Activated CD4-positive, alpha-beta memory T cell treated with anti-CD3 and anti-CD28 coated beads, Interleukin-2, amount 10 ng/mL, durations not matched to agents 7 days and 5 days (primary cell): Measurements from ENCODE around the gene FRMD3. TPM values are rescaled to one million over a fixed set of nuclear protein-coding genes. Genes with fewer than 3 reads are reported as not detected.

Experiments
- CTCF ChIA-PET: fragments of 350-600 bp; sonication (Branson Sonifier 250); formaldehyde crosslinking; loops from one replicate; lab custom pipeline; 2021; ENCODE audit warnings: antibody characterized with exemption, inconsistent platforms; lab: Charles Lee
- POLR2A ChIA-PET: fragments of 350-600 bp; sonication (Branson Sonifier 250); formaldehyde crosslinking; loops from one replicate; lab custom pipeline; 2021; ENCODE audit warnings: antibody characterized with exemption; lab: Charles Lee
- DNase-seq: peaks from one replicate; pipeline ENCODE4 v3.0.0-alpha.2; 2020
- H3K27ac Mint-ChIP-seq: one replicate; pipeline ENCODE4 v1.8.0; 2021; ENCODE audit warnings: mild to moderate bottlenecking, mixed read lengths
- H3K27me3 Mint-ChIP-seq: one replicate; pipeline ENCODE4 v1.8.0; 2021; ENCODE audit warnings: mixed read lengths
- H3K36me3 Mint-ChIP-seq: one replicate; pipeline ENCODE4 v1.8.0; 2021; ENCODE audit warnings: low read depth, mixed read lengths
- H3K4me1 Mint-ChIP-seq: one replicate; pipeline ENCODE4 v1.8.0; 2021; ENCODE audit warnings: mixed read lengths
- H3K4me3 Mint-ChIP-seq: one replicate; pipeline ENCODE4 v1.8.0; 2021; ENCODE audit warnings: mild to moderate bottlenecking, mixed read lengths
- H3K9me3 Mint-ChIP-seq: one replicate; pipeline ENCODE4 v1.8.0; 2021; ENCODE audit warnings: mixed read lengths
- total RNA-seq, 2 experiments: library from RNA; stranded (reverse); gene quantifications; one replicate each; pipeline ENCODE4 v1.2.3, GENCODE V29; 2021

FRMD3 gene
- total RNA-seq, 2 experiments from 2014 or later: 0.23 to 0.30 TPM

GRCh38 chr9:83257937-83258891 lies 280.0 kb downstream of the FRMD3 start:
- H3K4me3 Mint-ChIP-seq: no peak overlapping the region
- H3K9me3 Mint-ChIP-seq: peaks cover 2% of the 10 kb centered on the region
- H3K27me3 Mint-ChIP-seq: no peaks in the 10 kb centered on the region
- CTCF ChIA-PET: no interaction called here
- no peaks in the 10 kb centered on the region for H3K36me3 Mint-ChIP-seq
- no peaks in the 10 kb centered on the region for H3K4me1 Mint-ChIP-seq
- H3K27ac Mint-ChIP-seq: no peak overlapping the region
- DNase-seq: no peak
- POLR2A ChIA-PET: no interaction called here

DNA sequence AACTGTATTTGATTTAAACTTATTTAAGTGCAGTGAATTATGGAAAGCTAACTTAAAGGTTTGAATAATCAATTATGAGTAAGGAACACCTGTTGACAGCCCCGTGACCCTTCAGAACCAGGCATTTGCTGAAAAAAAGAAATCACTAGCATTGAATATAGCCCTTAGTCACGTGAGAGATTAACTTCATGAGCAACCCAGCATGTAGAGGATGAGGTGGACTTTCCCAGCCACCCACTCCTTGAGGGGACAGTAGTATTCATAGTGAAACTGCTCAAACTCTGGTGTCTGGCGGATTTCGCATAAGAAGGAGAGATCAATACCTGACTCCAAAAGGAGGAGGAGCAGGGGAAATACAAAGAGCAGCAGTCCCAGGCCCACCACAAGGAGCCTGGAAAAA lies 290.5 kb downstream of the FRMD3 start:
- Mint-ChIP-seq H3K27me3 (no peaks in the 10 kb centered on the region), H3K9me3 (peaks cover 8% of the 10 kb centered on the region), H3K4me1 (no peaks in the 10 kb centered on the region), H3K36me3 (no peaks in the 10 kb centered on the region), H3K27ac (no peak overlapping the region), H3K4me3 (no peak overlapping the region)
- POLR2A ChIA-PET: no interaction called here
- DNase-seq: no peak
- CTCF ChIA-PET: no interaction called here

DNA sequence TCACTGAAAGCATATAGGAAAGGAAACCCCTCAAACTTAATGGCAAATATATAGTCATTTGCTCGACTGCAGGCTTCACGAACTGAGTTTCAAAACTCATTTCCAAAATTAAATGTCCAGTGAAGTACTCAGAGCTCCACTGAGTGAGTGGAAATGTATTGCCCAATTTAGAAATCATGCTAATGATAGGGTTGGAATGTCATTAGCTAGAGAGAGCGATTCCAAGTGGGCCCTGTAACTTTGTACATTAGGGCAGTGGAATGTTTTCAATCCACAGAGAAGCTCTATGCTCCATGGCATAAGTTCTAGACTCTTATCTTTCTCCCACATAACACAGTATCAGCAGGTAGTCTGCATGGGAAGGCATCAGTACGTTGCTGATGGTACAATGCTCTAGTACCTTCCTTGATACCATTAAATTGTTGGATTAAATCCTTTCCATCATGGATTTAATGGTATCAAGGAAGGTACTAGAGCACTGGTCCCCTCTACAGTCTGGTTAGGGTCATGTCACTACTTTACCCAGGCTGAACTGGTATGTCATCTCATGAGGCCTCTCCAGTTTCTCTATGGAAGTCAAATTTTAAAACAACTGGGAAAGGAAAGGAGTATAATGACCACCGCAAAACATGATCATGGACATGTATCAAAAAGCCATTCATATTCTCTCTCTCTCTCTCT lies 292.1 kb downstream of the FRMD3 start:
- ChIA-PET POLR2A (no interaction called here), CTCF (no interaction called here)
- Mint-ChIP-seq H3K9me3 (peaks cover 2% of the 10 kb centered on the region), H3K27me3 (no peaks in the 10 kb centered on the region), H3K36me3 (no peaks in the 10 kb centered on the region), H3K4me1 (no peaks in the 10 kb centered on the region), H3K4me3 (no peak overlapping the region), H3K27ac (no peak overlapping the region)
- DNase-seq: no peak

DNA sequence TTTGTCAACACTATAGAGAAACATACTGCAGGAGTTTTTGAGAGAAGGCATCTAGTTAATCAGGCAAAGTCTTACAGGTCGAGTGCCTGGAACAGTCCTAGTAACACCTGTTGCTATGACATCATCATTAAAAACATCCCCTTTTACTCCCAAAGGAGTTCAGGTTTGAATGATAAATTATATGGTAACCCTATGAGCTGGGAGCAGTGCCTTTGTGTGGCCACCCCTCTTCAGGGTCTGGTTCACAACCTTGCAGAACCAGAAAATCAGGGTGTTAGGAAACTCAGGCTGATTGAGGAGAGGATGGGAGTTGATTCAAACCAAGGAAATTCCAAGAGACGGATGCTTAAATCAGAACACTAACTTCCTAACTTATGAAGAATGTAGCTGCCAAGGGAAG lies 296.1 kb downstream of the FRMD3 start:
- Mint-ChIP-seq H3K27ac (no peak overlapping the region), H3K27me3 (no peaks in the 10 kb centered on the region), H3K36me3 (no peaks in the 10 kb centered on the region), H3K4me1 (no peaks in the 10 kb centered on the region), H3K9me3 (peaks cover 2% of the 10 kb centered on the region), H3K4me3 (no peak overlapping the region)
- POLR2A ChIA-PET: no interaction called here
- DNase-seq: no peak
- CTCF ChIA-PET: no interaction called here

DNA sequence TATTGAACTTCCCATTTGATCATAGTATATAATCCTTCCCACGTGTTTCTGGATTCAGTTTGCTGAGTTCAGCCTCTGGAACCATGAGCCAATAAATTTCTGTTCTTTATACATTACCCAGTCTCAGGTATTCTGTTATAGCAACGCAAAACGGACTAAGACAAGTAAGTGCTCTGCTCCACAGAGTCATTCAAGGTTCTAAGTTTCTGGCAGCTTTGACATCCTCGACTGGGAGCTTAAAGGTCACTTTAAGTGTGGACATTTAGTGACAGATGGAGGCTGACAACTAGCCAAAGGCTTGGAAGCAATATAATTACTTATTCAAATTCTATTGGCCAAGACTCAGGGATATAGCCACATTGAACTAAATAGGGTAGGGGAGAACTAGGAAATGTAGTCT lies 297.5 kb downstream of the FRMD3 start:
- Mint-ChIP-seq H3K27me3 (no peaks in the 10 kb centered on the region), H3K36me3 (no peaks in the 10 kb centered on the region), H3K9me3 (peaks cover 2% of the 10 kb centered on the region), H3K4me3 (no peak overlapping the region), H3K4me1 (no peaks in the 10 kb centered on the region), H3K27ac (no peak overlapping the region)
- POLR2A ChIA-PET: no interaction called here
- DNase-seq: no peak
- CTCF ChIA-PET: no interaction called here

- H3K9me3 Mint-ChIP-seq: peaks cover 2% of the 10 kb centered on the region
- H3K27ac Mint-ChIP-seq: no peak overlapping the region
- no peak for DNase-seq
- no peak overlapping the region for H3K4me3 Mint-ChIP-seq
- H3K4me1 Mint-ChIP-seq: no peaks in the 10 kb centered on the region
- POLR2A ChIA-PET: no interaction called here
- no peaks in the 10 kb centered on the region for H3K36me3 Mint-ChIP-seq
- CTCF ChIA-PET: no interaction called here
- no peaks in the 10 kb centered on the region for H3K27me3 Mint-ChIP-seq
These were observed 298.5 kb downstream of the FRMD3 start for GRCh38 chr9:83239747-83240146.

DNA sequence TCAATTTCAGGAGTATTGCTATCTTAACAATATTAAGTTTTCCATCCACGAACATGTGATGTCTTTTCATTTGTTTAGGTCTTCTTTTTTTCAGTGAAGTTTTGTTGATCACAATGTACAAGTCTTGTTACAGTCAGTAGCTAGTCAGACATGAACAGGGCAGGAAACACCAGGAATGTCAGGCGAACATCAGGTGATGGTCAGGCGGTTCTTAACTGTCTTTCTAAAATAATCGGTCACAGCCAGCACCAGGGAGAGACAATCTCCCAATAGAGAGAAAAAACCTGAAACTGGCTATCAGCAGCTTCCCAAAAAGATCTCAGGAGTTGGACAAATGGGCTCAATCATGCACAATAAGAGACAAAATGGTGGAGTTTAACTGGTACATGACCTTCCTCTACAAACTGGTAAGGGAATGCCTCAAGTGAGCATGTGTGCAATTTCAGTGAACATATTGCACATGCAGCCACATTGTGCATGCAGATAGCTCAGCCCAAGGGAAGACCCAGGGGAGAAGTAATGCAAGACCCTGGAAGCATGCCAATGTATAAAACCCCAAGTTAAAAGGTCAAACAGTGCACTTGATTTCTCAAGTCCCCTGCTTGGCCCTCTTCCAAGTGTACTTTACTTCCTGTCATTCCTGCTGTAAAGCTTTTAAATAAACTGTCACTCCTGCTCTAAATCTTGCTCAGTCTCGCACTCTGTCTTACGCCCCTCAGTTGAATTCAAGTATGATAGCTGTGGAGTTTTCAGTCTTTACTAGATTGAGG lies 299.1 kb downstream of the FRMD3 start:
- CTCF ChIA-PET: no interaction called here
- POLR2A ChIA-PET: no interaction called here
- DNase-seq: no peak
- no peaks in the 10 kb centered on the region for H3K36me3 Mint-ChIP-seq
- H3K27me3 Mint-ChIP-seq: no peaks in the 10 kb centered on the region
- H3K27ac Mint-ChIP-seq: no peak overlapping the region
- no peaks in the 10 kb centered on the region for H3K4me1 Mint-ChIP-seq
- H3K9me3 Mint-ChIP-seq: peaks cover 2% of the 10 kb centered on the region
- H3K4me3 Mint-ChIP-seq: no peak overlapping the region

DNA sequence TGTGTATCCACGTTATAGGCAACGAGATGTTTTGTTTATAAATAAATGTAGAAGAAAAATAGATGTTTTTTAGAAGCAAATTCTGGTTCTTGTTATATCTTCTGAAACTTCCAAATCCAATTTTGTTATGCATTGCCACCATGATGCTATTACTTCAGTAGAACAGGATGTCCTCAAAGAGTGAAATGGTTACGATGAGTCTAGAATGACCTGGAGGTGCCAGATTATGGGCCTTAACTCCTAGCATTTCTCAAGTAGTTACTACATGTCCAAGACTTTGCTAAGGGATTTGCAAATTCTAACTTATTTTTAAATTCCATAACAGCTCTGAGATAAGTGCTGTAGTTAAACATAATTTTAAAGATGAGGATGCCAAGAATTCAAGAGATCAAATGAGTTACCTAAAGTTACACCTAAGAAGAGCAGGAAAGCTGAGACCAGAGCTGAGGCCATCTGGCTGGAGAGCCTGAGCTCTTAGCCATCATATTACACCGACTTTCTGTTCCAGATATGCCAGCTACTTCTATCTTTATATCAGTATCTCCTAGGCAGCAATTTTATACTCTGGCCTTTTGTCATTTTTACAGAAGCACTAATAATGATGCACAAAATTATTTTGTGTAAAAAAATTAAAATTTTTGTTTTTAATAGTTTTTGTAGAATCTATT lies 302.0 kb downstream of the FRMD3 start:
- no peaks in the 10 kb centered on the region for H3K27me3 Mint-ChIP-seq
- DNase-seq: no peak
- H3K27ac Mint-ChIP-seq: no peak overlapping the region
- ChIA-PET CTCF (no interaction called here), POLR2A (no interaction called here)
- H3K4me3 Mint-ChIP-seq: no peak overlapping the region
- no peaks in the 10 kb centered on the region for H3K36me3 Mint-ChIP-seq
- H3K4me1 Mint-ChIP-seq: no peaks in the 10 kb centered on the region
- no peaks in the 10 kb centered on the region for H3K9me3 Mint-ChIP-seq

DNA sequence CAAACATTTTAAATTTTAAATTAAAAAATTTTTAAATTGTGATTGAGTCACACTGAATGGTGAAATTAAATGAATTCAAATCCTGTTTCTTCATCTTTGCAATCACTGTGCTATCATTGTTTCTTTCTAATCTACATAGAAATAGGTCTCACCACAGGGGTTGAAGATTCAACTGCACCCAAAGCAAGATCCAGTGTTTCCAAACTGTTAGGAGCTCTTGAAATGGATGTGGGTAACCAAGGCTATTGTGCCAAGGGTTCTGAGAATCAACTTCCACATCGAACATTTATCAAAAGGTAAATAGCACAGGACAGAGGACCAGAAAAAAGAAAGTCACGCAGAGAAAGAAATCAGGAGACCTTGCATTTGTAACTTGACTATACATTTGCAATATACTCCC lies 302.7 kb downstream of the FRMD3 start:
- CTCF ChIA-PET: no interaction called here
- no peaks in the 10 kb centered on the region for H3K4me1 Mint-ChIP-seq
- no peaks in the 10 kb centered on the region for H3K36me3 Mint-ChIP-seq
- H3K27me3 Mint-ChIP-seq: no peaks in the 10 kb centered on the region
- no peaks in the 10 kb centered on the region for H3K9me3 Mint-ChIP-seq
- H3K4me3 Mint-ChIP-seq: no peak overlapping the region
- DNase-seq: no peak
- POLR2A ChIA-PET: no interaction called here
- H3K27ac Mint-ChIP-seq: no peak overlapping the region

- Mint-ChIP-seq H3K27ac (no peak overlapping the region), H3K9me3 (no peaks in the 10 kb centered on the region), H3K4me1 (no peaks in the 10 kb centered on the region), H3K4me3 (no peak overlapping the region), H3K36me3 (no peaks in the 10 kb centered on the region), H3K27me3 (no peaks in the 10 kb centered on the region)
- ChIA-PET CTCF (no interaction called here), POLR2A (no interaction called here)
- no peak for DNase-seq
These were observed 303.7 kb downstream of the FRMD3 start for GRCh38 chr9:83234541-83234940.

GRCh38 chr9:83233647-83234046 lies 304.6 kb downstream of the FRMD3 start:
- H3K27me3 Mint-ChIP-seq: no peaks in the 10 kb centered on the region
- H3K4me3 Mint-ChIP-seq: no peak overlapping the region
- CTCF ChIA-PET: no interaction called here
- H3K27ac Mint-ChIP-seq: no peak overlapping the region
- H3K4me1 Mint-ChIP-seq: no peaks in the 10 kb centered on the region
- no peaks in the 10 kb centered on the region for H3K36me3 Mint-ChIP-seq
- no peaks in the 10 kb centered on the region for H3K9me3 Mint-ChIP-seq
- no peak for DNase-seq
- POLR2A ChIA-PET: no interaction called here

GRCh38 chr9:83231039-83231438 lies 307.2 kb downstream of the FRMD3 start:
- no peak overlapping the region for H3K4me3 Mint-ChIP-seq
- H3K4me1 Mint-ChIP-seq: no peaks in the 10 kb centered on the region
- POLR2A ChIA-PET: no interaction called here
- CTCF ChIA-PET: no interaction called here
- no peaks in the 10 kb centered on the region for H3K36me3 Mint-ChIP-seq
- H3K27me3 Mint-ChIP-seq: no peaks in the 10 kb centered on the region
- H3K27ac Mint-ChIP-seq: no peak overlapping the region
- H3K9me3 Mint-ChIP-seq: no peaks in the 10 kb centered on the region
- DNase-seq: no peak

DNA sequence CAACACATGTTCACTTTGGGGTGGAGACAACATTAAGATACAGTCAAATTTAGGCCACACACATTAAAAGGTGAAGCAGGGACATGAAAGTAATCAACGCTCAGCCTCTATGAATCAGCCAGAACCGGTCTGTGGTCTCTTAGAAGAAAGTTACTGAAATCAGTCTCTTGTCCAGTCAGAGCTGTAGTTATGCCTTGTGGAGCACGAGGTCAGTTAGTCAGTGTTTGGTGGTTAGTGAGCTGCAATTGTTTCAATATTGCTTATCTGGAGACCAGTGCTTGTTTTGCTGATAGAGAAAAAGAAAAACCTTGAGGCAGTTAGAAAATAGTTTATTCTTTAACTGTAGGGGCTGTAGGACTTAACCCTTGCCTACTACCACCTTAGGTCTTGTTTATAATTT lies 317.5 kb downstream of the FRMD3 start:
- POLR2A ChIA-PET: no interaction called here
- Mint-ChIP-seq H3K27ac (no peak overlapping the region), H3K27me3 (peaks cover 16% of the 10 kb centered on the region), H3K4me3 (no peak overlapping the region), H3K4me1 (peaks cover 2% of the 10 kb centered on the region), H3K9me3 (no peaks in the 10 kb centered on the region), H3K36me3 (no peaks in the 10 kb centered on the region)
- CTCF ChIA-PET: interaction anchor here (0.5 kb wide), 1 partner anchor 324 kb away, joined by 3 read pairs; no protein-coding TSS in a partner anchor
- DNase-seq: no peak
